ENCODE measurements around the gene BDKRB2.

The BDKRB2 gene

GRCh38 chr14:96201157-96201556, 3.5 kb upstream of the BDKRB2 start:
- no peak for DNase-seq

GRCh38 chr14:96201965-96202364, 2.7 kb upstream of the BDKRB2 start:
- DNase-seq = no peak

- no peak for DNase-seq
These were observed 2.1 kb upstream of the BDKRB2 start for GRCh38 chr14:96202441-96203094.

GRCh38 chr14:96203116-96203515, 1.5 kb upstream of the BDKRB2 start:
- no peak for DNase-seq

- no peak for DNase-seq
These were observed 1.0 kb upstream of the BDKRB2 start for GRCh38 chr14:96203635-96204034.

GRCh38 chr14:96205059-96205977, 679 bp downstream of the BDKRB2 start:
- DNase-seq = no peak

- DNase-seq = no peak
These were observed 1.3 kb downstream of the BDKRB2 start for GRCh38 chr14:96205978-96206360.

- DNase-seq = no peak
These were observed 1.8 kb downstream of the BDKRB2 start for GRCh38 chr14:96206461-96206860.

GRCh38 chr14:96207686-96208085, 3.0 kb downstream of the BDKRB2 start:
- no peak for DNase-seq

GRCh38 chr14:96208739-96209138, 4.1 kb downstream of the BDKRB2 start:
- no peak for DNase-seq

GRCh38 chr14:96212140-96212539, 7.5 kb downstream of the BDKRB2 start:
- no peak for DNase-seq

- no peak for DNase-seq
These were observed 8.3 kb downstream of the BDKRB2 start for GRCh38 chr14:96212896-96213295.

- DNase-seq = no peak
These were observed 9.3 kb downstream of the BDKRB2 start for GRCh38 chr14:96213871-96214465.

- no peak for DNase-seq
These were observed 10.2 kb downstream of the BDKRB2 start for GRCh38 chr14:96214793-96215192.

- no peak for DNase-seq
These were observed 11.0 kb downstream of the BDKRB2 start for GRCh38 chr14:96215452-96216244.

GRCh38 chr14:96216627-96217026, 12.0 kb downstream of the BDKRB2 start:
- DNase-seq = no peak

- no peak for DNase-seq
These were observed 12.8 kb downstream of the BDKRB2 start for GRCh38 chr14:96217376-96217913.

GRCh38 chr14:96221109-96221650, 16.5 kb downstream of the BDKRB2 start:
- no peak for DNase-seq

GRCh38 chr14:96221841-96222240, 17.2 kb downstream of the BDKRB2 start:
- no peak for DNase-seq

GRCh38 chr14:96224480-96225096, 19.9 kb downstream of the BDKRB2 start:
- no peak for DNase-seq

- no peak for DNase-seq
These were observed 20.6 kb downstream of the BDKRB2 start for GRCh38 chr14:96225213-96225612.

GRCh38 chr14:96225745-96226151, 21.1 kb downstream of the BDKRB2 start:
- DNase-seq = no peak
